HG02642 (cell line): ENCODE data around the gene IRAK2.
"Not testable (repeated sequence)": the region's sequence is repeated elsewhere in the genome, so short reads cannot be mapped to it uniquely, and the experiment has no call there.

Experiments used
- ATAC-seq: cut with Tn5 transposase; IDR thresholded peaks from one replicate; pipeline ENCODE4 v1.9.1; 2021; ENCODE audit warnings: mild to moderate bottlenecking; ENCODE audit not compliant: unreplicated experiment, poor library complexity

Gene IRAK2, protein sequence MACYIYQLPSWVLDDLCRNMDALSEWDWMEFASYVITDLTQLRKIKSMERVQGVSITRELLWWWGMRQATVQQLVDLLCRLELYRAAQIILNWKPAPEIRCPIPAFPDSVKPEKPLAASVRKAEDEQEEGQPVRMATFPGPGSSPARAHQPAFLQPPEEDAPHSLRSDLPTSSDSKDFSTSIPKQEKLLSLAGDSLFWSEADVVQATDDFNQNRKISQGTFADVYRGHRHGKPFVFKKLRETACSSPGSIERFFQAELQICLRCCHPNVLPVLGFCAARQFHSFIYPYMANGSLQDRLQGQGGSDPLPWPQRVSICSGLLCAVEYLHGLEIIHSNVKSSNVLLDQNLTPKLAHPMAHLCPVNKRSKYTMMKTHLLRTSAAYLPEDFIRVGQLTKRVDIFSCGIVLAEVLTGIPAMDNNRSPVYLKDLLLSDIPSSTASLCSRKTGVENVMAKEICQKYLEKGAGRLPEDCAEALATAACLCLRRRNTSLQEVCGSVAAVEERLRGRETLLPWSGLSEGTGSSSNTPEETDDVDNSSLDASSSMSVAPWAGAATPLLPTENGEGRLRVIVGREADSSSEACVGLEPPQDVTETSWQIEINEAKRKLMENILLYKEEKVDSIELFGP

DNA sequence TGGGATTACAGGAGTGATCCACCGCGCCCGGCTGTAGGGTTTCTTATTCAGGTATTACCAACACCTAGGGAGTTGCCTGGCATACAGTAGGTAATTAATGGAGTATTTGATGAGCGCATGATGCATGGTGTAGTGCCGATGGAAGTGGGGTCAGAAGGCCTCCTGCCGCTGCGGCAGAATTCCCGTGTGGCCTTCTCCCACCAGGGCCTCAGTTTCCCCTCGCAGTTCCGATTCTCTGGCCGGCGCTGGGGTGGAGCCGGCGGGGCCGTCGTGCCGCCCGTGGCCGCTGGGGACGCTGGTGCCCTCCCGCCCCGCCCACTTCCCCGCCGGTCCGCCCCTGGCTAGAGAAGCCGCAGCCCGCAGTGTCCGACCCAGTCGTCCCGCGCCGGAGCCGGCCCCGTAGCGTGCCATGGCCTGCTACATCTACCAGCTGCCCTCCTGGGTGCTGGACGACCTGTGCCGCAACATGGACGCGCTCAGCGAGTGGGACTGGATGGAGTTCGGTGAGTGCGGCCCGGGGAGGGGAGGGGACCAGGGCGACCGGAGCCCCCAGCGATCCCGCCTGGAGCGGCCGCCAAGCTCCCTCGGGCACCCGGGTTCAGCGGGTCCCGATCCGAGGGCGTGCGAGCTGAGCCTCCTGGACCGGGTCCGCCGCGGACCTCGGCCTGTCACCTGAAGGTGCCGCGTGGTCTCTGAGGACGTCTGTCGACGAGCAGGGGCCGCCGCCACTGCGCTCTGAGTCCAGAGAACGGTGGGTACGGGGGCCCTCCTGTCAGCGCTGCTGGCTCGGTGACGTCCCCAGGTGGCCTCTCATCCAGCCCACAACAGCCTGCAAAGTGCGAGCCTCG, at the start of gene IRAK2:
IRAK2 (plus strand) TSS at position 374 of the 848 bp plus-strand sequence; CDS start at position 410, 36 bp downstream.
- peak; percentile 88 for ATAC-seq

DNA sequence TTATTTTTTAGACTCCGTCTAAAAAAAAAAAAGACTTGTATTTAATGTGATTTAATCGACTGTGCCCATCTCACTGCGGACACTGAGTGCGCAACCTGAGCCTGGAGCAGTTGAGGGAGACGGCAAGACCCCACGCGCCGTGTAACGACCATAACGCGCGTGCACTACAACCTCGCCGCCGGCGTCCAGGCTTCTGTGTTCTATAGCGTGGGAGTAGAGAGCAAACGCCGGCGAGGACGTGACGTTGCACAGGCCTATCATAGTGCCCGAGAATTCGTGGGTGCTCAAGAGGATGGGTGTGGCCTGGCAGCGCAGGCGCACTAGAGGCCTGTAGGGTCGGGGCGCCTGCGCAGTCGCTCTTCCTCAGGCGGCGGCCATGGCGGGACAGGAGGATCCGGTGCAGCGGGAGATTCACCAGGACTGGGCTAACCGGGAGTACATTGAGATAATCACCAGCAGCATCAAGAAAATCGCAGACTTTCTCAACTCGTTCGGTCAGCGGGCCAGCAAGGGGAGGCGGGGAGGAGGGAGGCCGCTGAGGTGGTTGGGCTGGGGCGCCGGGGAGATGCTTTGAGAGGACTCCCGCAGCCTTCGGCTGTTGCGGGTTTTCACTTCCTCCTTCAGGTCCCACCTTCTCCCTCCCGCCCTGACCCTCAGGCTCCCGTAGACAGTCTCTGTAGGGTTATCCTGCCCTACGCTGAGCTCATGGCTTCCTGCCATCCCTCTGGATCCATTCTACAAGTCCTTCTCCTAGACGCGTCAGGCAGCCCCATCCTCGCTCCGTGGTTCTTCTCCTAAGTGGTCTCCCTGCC, 49.2 kb upstream of the IRAK2 start, which contains the start of gene BRK1:
BRK1 (plus strand) TSS at position 350 of the 812 bp plus-strand sequence; CDS start at position 377, 27 bp downstream.
- peak; percentile 96 for ATAC-seq

DNA sequence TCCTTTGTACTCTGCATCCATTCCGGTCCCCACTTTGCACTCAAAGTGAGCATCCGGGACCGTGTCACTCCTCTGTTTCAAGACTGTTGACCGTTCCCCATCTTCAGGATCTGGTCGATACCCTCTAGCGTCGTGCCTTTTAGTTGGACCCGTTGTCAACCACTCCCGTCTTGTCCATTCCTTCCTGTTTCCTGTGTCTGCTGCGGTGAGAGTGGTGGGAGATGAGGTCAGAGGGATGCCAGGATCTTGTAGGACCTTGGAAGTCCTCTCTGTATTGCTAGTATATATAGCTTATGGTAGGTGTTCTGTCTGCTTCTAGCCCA, 48.6 kb upstream of the IRAK2 start:
- ATAC-seq: no peak

DNA sequence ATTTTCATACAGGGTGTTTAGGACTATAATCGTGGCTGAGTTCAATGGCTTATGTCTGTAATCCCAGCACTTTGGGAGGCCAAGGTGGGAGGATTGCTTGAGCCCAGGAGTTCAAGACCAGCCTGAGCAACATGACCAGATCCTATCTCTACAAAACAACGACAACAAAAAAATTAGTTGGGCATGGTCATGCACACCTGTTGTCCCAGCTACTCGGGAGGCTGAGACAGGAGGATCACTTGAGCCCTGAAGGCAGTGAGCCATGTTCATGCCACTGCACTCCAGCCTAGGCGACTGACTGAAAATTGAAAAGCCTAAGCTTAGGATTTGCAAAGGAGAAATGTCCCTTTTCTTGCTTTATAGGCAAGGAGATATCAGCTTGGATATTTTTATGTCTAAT, 47.8 kb upstream of the IRAK2 start:
- no peak for ATAC-seq

DNA sequence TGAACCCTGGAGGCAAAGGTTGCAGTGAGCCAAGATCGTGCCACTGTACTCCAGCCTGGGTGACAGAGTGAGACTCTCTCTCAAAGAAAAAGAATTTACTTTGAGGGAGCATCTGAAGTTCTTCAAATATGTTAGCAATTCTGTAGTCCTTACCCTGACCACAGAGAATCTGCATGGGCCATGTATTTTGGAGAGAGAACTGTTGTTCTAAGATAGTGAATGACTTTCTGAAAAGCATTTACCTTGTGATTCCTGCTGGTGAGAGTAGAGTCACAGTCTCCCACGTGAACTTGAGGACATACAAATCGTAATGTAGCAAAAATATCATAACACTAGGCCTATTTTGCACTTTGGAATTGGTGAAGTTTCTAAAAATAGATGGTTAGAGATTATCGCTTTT, 45.3 kb upstream of the IRAK2 start:
- ATAC-seq: no peak

DNA sequence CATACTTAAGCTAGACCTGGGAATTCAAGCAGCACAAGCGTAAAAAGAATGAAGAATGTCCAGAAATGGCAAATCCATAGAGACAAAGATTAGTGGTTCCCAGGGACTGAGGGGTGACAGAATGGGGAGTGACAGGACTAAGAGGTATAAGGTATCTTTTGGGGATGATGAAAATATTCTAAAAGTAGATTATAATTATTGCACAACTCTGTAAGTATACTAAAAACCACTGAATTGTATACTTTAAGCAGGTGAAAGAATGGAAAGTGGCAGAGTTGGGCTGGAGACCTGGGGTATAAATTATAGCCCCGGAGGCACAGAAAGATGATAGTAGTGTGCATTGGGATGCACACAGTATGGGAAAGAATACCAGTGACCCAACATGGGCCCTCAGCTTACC, 43.7 kb upstream of the IRAK2 start:
- no peak for ATAC-seq

DNA sequence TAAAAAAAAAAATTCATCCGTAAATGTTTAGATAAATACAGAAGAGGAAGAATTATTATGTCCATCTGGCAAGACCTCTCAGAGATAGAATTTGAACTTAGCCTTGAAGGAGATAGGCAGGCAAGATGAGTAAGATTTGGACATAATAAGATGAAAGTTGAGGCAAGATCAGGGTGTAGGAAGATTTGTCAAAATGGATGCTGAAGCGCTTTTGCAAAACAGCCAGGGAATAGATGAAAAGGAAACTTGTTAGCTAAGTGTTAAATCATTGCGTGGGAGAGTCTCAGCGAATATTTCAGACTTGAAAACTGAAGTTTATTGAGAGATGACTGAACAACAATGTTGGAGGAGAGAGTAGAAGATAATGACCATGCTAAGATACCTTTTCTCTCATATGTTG, 42.0 kb upstream of the IRAK2 start:
- ATAC-seq: no peak

DNA sequence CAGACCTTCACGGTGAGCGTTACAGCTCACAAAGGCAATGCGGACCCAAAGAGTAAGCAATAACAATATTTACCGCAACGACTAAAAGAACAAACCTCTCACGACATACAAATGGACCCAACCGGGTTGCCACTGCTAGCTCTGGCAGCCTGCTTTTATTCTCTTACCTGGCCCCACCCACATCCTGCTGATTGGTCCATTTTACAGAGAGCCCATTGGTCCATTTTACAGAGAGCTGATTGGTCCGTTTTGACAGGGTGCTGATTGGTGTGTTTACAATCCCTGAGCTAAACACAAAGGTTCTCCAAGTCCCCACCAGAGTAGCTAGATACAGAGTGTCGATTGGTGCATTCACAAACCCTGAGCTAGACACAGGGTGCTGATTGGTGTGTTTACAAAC, 28.8 kb upstream of the IRAK2 start:
- not testable (repeated sequence) for ATAC-seq

DNA sequence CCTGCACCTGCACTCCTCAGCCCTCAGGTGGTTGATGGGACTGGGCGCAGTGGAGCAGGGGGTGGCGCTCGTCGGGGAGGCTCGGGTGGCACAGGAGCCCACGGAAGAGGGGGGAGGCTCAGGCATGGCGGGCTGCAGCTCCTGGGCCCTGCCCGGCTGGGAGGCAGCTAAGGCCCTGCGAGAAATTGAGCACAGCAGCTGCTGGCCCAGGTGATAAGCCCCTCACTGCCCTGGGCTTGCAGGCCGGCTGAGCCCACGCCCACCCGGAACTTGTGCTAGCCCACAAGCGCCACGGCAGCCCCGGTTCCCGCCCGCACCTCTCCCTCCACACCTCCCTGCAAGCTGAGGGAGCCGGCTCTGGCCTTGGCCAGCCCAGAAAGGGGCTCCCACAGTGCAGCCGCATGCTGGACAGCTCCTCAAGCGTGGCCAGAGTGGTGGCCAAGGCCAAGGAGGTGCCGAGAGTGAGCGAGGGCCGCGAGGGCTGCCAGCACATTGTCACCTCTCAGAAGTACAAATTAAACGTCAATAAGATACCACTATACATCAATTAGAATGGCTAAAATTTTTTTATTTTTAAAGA, 28.2 kb upstream of the IRAK2 start:
- ATAC-seq: no peak

DNA sequence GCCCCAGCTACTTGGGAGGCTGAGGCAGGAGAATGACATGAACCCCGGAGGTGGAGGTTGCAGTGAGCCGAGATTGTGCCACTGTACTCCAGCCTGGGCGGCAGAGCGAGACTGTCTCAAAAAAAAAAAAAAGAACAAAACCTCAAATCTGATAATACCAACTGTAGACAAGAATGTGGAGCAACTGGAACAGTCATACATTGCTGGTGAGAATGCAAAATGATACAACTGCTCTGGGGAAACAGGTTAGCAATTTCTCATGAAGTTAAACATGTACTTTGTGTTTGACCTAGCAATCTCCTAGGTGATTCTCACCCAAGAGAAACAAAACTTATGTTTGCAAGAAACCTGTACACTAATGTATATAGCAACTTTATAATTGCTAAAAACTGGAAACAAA, 27.5 kb upstream of the IRAK2 start:
- ATAC-seq: no peak

DNA sequence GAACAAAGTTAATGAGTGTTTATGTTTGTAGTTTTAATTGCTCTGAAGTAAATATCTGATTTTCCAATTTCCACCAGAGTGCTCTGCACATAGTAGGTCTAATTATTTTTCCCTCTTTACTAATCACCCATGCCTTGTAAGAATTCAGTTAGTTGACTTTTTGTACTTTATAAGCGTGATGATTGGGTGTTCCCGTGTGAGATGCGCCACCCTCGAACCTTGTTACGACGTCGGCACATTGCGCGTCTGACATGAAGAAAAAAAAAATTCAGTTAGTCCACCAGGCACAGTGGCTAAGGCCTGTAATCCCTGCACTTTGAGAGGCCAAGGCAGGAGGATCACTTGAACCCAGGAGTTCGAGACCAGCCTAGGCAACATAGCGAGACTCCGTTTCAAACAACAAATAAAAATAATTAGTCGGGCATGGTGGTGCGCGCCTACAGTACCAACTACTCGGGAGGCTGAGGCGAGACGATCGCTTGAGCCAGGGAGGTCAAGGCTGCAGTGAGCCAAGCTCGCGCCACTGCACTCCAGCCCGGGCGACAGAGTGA, 23.6 kb upstream of the IRAK2 start:
- ATAC-seq: no peak

DNA sequence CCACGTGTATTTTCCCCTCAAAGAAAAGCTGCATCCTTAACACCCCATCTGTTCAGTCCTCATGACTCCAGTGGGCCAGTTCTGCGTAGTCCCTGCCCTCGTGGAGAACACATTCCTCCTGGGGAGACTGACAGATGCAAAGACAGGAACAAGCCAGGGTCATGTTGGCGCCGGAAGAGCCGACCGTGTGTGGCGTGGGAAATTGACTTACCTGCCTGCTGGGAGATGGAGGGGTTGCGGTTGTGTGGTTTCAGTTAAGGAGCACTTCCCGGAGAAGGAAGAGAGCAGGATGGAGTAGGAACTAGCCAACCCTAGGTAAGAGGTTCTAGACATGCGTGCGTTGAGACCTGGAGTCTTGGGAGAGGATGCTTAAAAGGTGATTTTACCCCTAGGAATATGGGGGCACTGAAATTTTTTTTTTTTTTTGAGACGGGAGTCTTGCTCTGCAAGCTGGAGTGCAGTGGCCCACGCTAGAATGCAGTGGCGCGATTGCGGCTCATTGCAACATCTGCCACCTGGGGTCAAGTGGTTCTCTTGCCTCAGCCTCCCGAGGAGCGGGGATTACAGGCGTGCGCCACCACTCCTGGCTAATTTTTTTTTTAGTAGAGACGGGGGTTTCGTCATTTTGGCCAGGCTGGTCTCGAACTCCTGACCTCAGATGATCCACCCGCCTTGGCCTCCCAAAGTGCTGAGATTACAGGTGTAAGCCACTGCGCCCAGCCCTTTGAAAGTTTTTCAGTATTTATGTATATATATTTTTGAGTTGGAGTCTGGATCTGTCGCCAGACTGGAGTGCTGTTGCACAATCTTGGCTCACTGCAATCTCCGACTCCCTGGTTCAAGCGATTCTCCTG, 21.8 kb upstream of the IRAK2 start:
- no peak for ATAC-seq

DNA sequence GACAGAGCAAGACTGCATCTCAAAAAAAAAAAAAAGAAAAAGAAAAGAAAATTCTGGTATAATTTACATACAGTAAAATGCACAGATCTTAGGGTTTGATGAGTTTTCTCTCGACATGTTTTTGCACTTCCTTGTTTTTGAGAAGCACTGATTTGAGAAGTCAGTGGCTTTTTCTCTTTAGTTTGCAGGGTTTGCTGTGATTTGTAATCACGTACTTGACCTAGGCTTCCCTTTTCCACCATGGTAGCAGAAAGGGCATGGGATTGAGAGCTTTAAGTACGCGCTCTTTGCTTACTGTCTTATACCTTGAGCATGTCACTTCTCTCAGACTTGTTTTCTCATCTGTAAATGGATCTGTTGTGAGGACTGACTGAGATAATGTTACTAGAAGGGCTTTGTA, 19.0 kb upstream of the IRAK2 start:
- no peak for ATAC-seq

DNA sequence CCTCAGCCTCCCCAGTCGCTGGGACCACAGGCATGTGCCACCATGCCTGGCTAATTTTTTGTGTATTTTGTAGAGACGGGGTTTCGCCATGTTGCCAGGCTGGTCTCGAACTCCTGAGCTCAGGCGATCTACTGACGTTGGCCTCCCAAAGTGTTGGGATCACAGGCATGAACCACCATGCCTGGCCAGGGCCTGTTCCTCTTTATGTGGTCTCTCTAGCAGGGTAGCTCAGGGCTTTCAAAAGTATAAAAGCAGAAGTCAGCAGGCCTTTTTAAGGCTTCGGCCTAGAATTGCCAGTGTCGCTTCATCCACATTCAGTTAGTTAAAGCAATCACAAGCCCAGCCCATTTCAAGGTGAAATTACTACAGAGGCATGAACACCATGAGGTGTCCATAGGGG, 15.5 kb upstream of the IRAK2 start:
- no peak for ATAC-seq

DNA sequence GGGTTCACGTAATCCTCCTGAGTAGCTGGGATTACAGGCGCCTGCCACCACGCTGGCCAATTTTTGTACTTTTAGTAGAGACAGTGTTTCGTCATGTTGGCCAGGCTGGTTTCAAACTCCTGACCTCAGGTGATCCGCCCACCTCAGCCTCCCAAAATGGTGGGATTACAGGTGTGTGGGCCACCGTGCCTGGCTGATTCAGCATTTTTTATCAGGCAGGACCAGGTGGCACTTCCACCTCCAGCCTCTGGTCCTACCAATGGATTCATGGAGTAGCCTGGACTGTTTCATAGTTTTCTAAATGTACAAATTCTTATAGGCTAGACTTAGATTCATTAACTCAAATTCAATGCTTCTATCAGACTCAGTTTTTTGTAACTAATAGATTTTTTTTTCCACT, 13.7 kb upstream of the IRAK2 start:
- ATAC-seq: no peak

DNA sequence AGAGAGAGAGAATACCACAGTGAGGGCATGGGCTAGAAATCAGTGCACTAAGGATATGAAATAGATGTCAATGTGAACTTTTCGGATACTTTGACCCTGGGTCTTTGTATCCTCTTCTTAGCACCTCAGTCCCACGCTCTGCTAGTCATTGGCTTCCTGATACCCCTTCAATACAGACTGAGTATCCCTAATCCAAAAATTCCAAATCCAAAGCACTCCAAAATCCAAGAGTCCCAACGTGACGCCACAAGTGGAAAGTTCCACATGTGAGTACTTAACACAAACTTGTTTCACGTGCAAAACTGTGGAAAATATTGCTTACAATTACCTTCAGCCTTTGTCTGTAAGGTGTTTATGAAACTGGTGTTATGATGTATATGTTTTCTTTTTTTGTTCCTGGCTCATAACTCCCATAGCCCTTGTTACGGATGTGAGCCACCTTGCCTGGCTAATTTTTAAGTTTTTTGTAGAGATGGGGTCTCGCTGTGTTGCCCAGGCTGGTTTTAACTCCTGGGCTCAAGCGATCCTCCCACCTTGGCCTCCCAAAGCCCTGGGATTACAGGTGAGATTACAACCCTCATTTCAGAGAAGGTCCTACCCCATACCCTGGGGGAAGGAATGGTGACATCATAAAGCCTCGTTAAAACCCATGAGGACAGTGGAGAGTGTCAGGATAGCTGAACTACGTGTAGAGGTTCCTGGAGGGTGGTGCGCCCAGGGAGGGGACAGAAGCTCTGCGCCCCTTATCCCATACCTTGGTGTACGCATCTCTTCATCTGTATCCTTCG, 10.2 kb upstream of the IRAK2 start:
- no peak for ATAC-seq

DNA sequence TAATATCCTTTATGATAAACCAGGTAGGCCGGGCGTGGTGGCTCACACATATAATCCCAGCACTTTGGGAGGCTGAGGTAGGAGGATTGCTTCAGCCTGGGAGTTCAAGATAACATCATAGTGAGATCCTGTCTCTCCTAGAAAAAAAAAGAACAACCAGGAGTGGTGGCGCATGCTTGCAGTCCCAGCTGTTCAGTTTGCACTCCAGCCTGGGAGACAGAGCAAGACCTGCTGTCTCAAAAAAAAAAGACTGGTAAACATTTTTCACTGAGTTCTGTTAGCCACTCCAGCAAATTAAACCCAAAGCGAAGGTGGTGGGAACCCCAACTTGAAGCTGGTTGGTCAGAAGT, 9.6 kb upstream of the IRAK2 start:
- no peak for ATAC-seq

DNA sequence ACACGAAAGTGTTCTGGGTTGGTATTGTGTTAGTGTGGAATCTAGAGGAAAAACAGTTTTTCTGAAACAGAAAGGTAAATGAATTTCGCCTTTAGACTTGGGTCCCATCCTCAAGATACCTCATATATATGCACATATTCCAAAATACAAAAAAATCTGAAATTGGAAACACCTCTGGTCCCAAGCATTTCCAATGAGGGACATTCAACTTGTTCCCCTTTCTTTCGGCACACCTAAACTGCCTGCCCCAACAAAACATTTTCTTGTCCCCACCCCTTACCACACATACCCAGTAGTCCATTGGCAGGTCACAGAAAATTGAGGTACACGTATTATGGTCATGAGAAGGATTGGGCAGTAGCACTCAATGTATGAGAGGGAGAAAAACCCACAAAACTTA, 9.1 kb upstream of the IRAK2 start:
- ATAC-seq: no peak
